Neutrophil (primary cell): ENCODE data around the gene PTPRN2.

ENCODE experiments used
- H3K27ac ChIP-seq: fragments of 200-600 bp; sonication (generic); 2 replicates; pipeline ENCODE4 v1.5.1; 2016; ENCODE audit warnings: mild to moderate bottlenecking, moderate library complexity
- H3K27me3 ChIP-seq: fragments of 200-600 bp; sonication (generic); 2 replicates; pipeline ENCODE4 v1.6.0; 2016; ENCODE audit warnings: mild to moderate bottlenecking
- H3K36me3 ChIP-seq: fragments of 200-600 bp; sonication (generic); 2 replicates; pipeline ENCODE4 v1.5.1; 2017
- H3K4me1 ChIP-seq, 2 experiments: fragments of 200-600 bp in 1 of 2; sonication (generic) in 1 of 2; 1 replicate in 1 of 2; 2 replicates in 1 of 2; pipeline versions ENCODE4 v1.5.1 to v1.6.1; 2013 to 2016; ENCODE audit warnings: low read depth in 1 of 2, low read length in 1 of 2, mild to moderate bottlenecking in 1 of 2, moderate library complexity in 1 of 2; ENCODE audit not compliant: control insufficient read depth in 1 of 2, insufficient read depth in 1 of 2
- H3K4me3 ChIP-seq, 2 experiments: fragments of 200-600 bp in 1 of 2; sonication (generic) in 1 of 2; 1 replicate in 1 of 2; 2 replicates in 1 of 2; pipeline ENCODE4 v1.5.1; 2013 to 2016; ENCODE audit warnings: low read depth in 1 of 2, low read length in 1 of 2, mild to moderate bottlenecking in 1 of 2, moderate library complexity in 1 of 2
- H3K9me3 ChIP-seq: fragments of 200-600 bp; sonication (generic); 2 replicates; pipeline ENCODE4 v1.5.1; 2016
- CTCF ChIP-seq: fragments of 200-600 bp; sonication (generic); IDR thresholded peaks from 2 replicates; pipeline ENCODE4 v1.5.1; 2016; ENCODE audit warnings: antibody characterized with exemption

The PTPRN2 gene

GRCh38 chr7:157857578-157858075 is 730.0 kb downstream of the PTPRN2 start:
- H3K4me1 ChIP-seq = peaks cover 38 to 40% of the 10 kb centered on the region in 2 experiments
- TF ChIP-seq CTCF = no peak
- H3K4me3 ChIP-seq = no peak overlapping the region
- H3K9me3 ChIP-seq = no peaks in the 10 kb centered on the region
- H3K27ac ChIP-seq = no peak overlapping the region
- H3K36me3 ChIP-seq = peaks cover 43% of the 10 kb centered on the region
- H3K27me3 ChIP-seq = no peaks in the 10 kb centered on the region

GRCh38 chr7:157856873-157857577 is 730.6 kb downstream of the PTPRN2 start:
- H3K9me3 ChIP-seq = no peaks in the 10 kb centered on the region
- peaks cover 44 to 46% of the 10 kb centered on the region in 2 experiments for H3K4me1 ChIP-seq
- H3K27ac ChIP-seq = peak overlapping the region; percentile 94
- H3K4me3 ChIP-seq = no peak overlapping the region
- H3K36me3 ChIP-seq = peaks cover 37% of the 10 kb centered on the region
- no peaks in the 10 kb centered on the region for H3K27me3 ChIP-seq
- TF ChIP-seq CTCF = no peak

GRCh38 chr7:157855452-157856213 is 732.0 kb downstream of the PTPRN2 start:
- H3K27ac ChIP-seq = peak overlapping the region; percentile 94

GRCh38 chr7:157855016-157855415 is 732.6 kb downstream of the PTPRN2 start:
- TF ChIP-seq CTCF = no peak
- peak overlapping the region; percentile 94 for H3K27ac ChIP-seq
- peaks cover 17% of the 10 kb centered on the region for H3K36me3 ChIP-seq
- peak overlapping the region; percentile 63 to 70 for H3K4me3 ChIP-seq
- no peaks in the 10 kb centered on the region for H3K9me3 ChIP-seq
- H3K27me3 ChIP-seq = no peaks in the 10 kb centered on the region
- peaks cover 55 to 57% of the 10 kb centered on the region in 2 experiments for H3K4me1 ChIP-seq

More at GRCh38 chr7:157855452-157856213, 732.0 kb downstream of the PTPRN2 start:
- Histone ChIP-seq H3K4me3 (peak overlapping the region; percentile 63 to 70), H3K9me3 (no peaks in the 10 kb centered on the region), H3K36me3 (peaks cover 23% of the 10 kb centered on the region), H3K27me3 (no peaks in the 10 kb centered on the region), H3K4me1 (peaks cover 55 to 57% of the 10 kb centered on the region in 2 experiments)
- TF ChIP-seq CTCF = no peak

GRCh38 chr7:157854066-157854891 is 733.3 kb downstream of the PTPRN2 start:
- H3K36me3 ChIP-seq = peaks cover 14% of the 10 kb centered on the region
- H3K9me3 ChIP-seq = no peaks in the 10 kb centered on the region
- peak; percentile 27 for TF ChIP-seq CTCF
- H3K27ac ChIP-seq = peak overlapping the region; percentile 94
- peaks cover 55 to 57% of the 10 kb centered on the region in 2 experiments for H3K4me1 ChIP-seq
- H3K27me3 ChIP-seq = no peaks in the 10 kb centered on the region
- H3K4me3 ChIP-seq = peak overlapping the region; percentile 63 to 70
